ENCODE measurements around the gene EEF1AKMT2. TPM values are rescaled to one million over a fixed set of nuclear protein-coding genes. Genes with fewer than 3 reads are reported as not detected.
"Not testable (repeated sequence)": the region's sequence is repeated elsewhere in the genome, so short reads cannot be mapped to it uniquely, and the experiment has no call there.

The EEF1AKMT2 gene
- total RNA-seq, 1 experiment from 2014 or later: 18.4 TPM

DNA sequence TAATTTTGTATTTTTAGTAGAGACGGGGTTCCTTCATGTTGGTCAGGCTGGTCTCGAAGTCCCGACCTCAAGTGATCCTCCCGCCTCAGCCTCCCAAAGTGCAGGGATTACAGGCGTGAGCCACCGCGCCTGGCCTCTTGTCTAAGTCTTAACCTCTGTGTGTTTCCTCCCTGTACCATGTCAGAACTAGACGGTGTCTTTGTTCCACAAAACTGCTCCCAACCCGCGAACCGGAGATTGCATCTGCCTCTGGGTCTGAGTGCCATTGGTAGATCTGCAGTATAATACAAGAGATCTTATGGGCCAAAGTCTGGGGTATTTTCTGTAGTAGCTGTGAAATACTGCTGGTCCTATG, 1.3 kb upstream of the EEF1AKMT2 start:
- CTCF ChIA-PET: no interaction called here
- Histone ChIP-seq H3K27ac (no peak overlapping the region), H3F3A (ENCODE audit: insufficient read depth, low read depth) (no peaks in the 10 kb centered on the region), H3K79me2 (ENCODE audit: low read depth) (peaks cover 17% of the 10 kb centered on the region), H3K4me1 (replicated peaks; ENCODE audit: insufficient read depth) (peaks cover 6% of the 10 kb centered on the region; the same call in 1 of the 2 replicates), H3K4me3 (peak overlapping the region; percentile 89; the same call in 1 of the 2 replicates), H3K9me2 (ENCODE audit: insufficient read depth) (no peaks in the 10 kb centered on the region), H3K9me3 (ENCODE audit: insufficient read depth, low read depth) (no peaks in the 10 kb centered on the region), H3K27me3 (ENCODE audit: insufficient read depth, low read depth) (no peaks in the 10 kb centered on the region), H3K4me2 (peak overlapping the region; percentile 79; the same call in 1 of the 2 replicates), H2AFZ (no peak overlapping the region), H3K36me3 (ENCODE audit: low read depth) (no peaks in the 10 kb centered on the region), H4K20me1 (ENCODE audit: insufficient read depth) (no peaks in the 10 kb centered on the region)
- no TSS peak for BruUV-seq (replicated peaks)
- DNase-seq: no peak
- intact Hi-C loops (cut with micrococcal nuclease; ENCODE audit: unreplicated experiment): loop anchor here (5.0 kb wide), 1 partner anchor 51 kb away; the partner anchor contains the start of gene FAM53B
- TF ChIP-seq EZH2 (IDR thresholded peaks at IDR 0.05; ENCODE audit: low read depth): no peak
- TF ChIP-seq, protein P1, sequence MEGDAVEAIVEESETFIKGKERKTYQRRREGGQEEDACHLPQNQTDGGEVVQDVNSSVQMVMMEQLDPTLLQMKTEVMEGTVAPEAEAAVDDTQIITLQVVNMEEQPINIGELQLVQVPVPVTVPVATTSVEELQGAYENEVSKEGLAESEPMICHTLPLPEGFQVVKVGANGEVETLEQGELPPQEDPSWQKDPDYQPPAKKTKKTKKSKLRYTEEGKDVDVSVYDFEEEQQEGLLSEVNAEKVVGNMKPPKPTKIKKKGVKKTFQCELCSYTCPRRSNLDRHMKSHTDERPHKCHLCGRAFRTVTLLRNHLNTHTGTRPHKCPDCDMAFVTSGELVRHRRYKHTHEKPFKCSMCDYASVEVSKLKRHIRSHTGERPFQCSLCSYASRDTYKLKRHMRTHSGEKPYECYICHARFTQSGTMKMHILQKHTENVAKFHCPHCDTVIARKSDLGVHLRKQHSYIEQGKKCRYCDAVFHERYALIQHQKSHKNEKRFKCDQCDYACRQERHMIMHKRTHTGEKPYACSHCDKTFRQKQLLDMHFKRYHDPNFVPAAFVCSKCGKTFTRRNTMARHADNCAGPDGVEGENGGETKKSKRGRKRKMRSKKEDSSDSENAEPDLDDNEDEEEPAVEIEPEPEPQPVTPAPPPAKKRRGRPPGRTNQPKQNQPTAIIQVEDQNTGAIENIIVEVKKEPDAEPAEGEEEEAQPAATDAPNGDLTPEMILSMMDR (conservative IDR thresholded peaks at IDR 0.05): no peak
- POLR2A ChIA-PET (ENCODE audit: unreplicated experiment): interaction anchor here (0.5 kb wide), 1 partner anchor 180 kb away, joined by 7 read pairs; no protein-coding TSS in a partner anchor

DNA sequence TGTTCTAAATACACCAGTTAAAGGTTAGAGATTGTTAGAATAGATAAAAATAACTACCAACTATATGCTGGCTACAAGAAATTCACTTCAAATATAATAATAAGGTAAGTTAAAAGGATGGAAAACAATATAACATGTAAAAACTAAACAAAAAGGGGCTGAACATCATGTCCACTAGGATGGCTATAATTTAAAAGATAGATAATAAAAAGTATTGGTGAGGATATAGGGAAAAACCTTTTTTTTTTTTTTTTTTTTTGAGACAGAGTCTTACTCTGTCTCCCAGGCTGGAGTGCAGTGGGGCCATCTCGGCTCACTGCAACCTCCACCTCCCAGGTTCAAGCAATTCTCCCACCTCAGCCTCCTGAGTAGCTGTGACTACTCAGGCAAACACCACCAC, 8.8 kb downstream of the EEF1AKMT2 start:
- H3K4me3 ChIP-seq; DNase-seq; POLR2A ChIA-PET (ENCODE audit: unreplicated experiment); H3K27me3 ChIP-seq (ENCODE audit: insufficient read depth, low read depth); H3K4me2 ChIP-seq; BruUV-seq (replicated peaks); H4K20me1 ChIP-seq (ENCODE audit: insufficient read depth); H3K79me2 ChIP-seq (ENCODE audit: low read depth); CTCF ChIA-PET; H3K27ac ChIP-seq; H3F3A ChIP-seq (ENCODE audit: insufficient read depth, low read depth); H3K9me3 ChIP-seq (ENCODE audit: insufficient read depth, low read depth); H2AFZ ChIP-seq; H3K4me1 ChIP-seq (replicated peaks; ENCODE audit: insufficient read depth); H3K36me3 ChIP-seq (ENCODE audit: low read depth); H3K9me2 ChIP-seq (ENCODE audit: insufficient read depth); intact Hi-C loops (cut with micrococcal nuclease; ENCODE audit: unreplicated experiment): not testable (repeated sequence)

DNA sequence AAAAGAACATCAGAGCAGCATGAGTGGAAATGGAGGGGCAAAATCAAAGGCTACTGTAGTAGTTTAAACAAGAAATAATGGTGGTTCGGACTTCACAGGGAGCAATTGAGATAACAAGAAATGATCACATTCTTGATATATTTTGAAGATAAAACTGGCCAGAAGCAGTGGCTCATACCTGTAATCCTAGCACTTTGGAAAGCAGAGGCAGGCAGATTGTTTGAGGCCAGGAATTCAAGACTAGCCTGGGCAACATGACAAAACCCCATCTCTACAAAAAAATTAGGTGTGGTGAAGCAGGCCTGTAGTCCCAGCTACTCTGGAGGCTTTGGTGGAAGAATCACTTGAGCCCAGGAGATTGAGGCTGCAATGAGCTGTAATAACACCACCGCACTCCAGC, 22.9 kb downstream of the EEF1AKMT2 start:
- intact Hi-C loops (cut with micrococcal nuclease; ENCODE audit: unreplicated experiment): no loop called here
- H3K27me3 ChIP-seq (ENCODE audit: insufficient read depth, low read depth): no peaks in the 10 kb centered on the region
- no peak overlapping the region for H2AFZ ChIP-seq
- no peaks in the 10 kb centered on the region for H3K36me3 ChIP-seq (ENCODE audit: low read depth)
- BruUV-seq (replicated peaks): no TSS peak
- no peaks in the 10 kb centered on the region for H3K4me1 ChIP-seq (replicated peaks; ENCODE audit: insufficient read depth)
- H3K9me3 ChIP-seq (ENCODE audit: insufficient read depth, low read depth): no peaks in the 10 kb centered on the region
- H3K4me3 ChIP-seq: no peak overlapping the region
- no peaks in the 10 kb centered on the region for H3K79me2 ChIP-seq (ENCODE audit: low read depth)
- no peaks in the 10 kb centered on the region for H3F3A ChIP-seq (ENCODE audit: insufficient read depth, low read depth)
- no peak for DNase-seq
- no peak overlapping the region for H3K27ac ChIP-seq
- ChIA-PET POLR2A (ENCODE audit: unreplicated experiment) (no interaction called here), CTCF (no interaction called here)
- H3K4me2 ChIP-seq: no peak overlapping the region
- no peak for TF ChIP-seq EZH2 (IDR thresholded peaks at IDR 0.05; ENCODE audit: low read depth)
- TF ChIP-seq, protein P1 (conservative IDR thresholded peaks at IDR 0.05): no peak
- no peaks in the 10 kb centered on the region for H4K20me1 ChIP-seq (ENCODE audit: insufficient read depth)
- H3K9me2 ChIP-seq (ENCODE audit: insufficient read depth): no peaks in the 10 kb centered on the region

DNA sequence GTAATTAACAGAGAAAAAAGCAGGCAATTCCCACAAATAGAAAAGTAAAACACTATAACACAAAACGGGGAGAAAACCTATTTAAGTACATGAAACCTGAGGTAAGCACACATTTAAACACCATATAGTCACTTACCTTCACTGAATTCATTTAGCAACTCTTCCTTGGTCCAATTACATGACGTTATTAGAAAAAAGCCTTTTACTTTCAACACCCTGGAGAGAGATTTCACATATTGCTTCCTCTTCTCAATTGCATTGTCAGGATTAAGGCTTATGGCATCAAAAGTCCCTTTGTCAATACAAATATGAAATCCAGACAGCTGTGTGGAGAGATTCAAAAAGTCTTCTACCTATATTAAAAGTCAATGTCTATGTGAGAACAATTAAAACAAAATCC, 26.4 kb downstream of the EEF1AKMT2 start:
- TF ChIP-seq, protein P1 (conservative IDR thresholded peaks at IDR 0.05): no peak
- no peak for TF ChIP-seq EZH2 (IDR thresholded peaks at IDR 0.05; ENCODE audit: low read depth)
- Histone ChIP-seq H3K4me3 (no peak overlapping the region), H3K9me2 (ENCODE audit: insufficient read depth) (no peaks in the 10 kb centered on the region), H3K4me1 (replicated peaks; ENCODE audit: insufficient read depth) (no peaks in the 10 kb centered on the region), H3K27ac (no peak overlapping the region), H3K27me3 (ENCODE audit: insufficient read depth, low read depth) (no peaks in the 10 kb centered on the region), H2AFZ (no peak overlapping the region), H4K20me1 (ENCODE audit: insufficient read depth) (no peaks in the 10 kb centered on the region), H3K4me2 (no peak overlapping the region), H3K9me3 (ENCODE audit: insufficient read depth, low read depth) (no peaks in the 10 kb centered on the region), H3K79me2 (ENCODE audit: low read depth) (no peaks in the 10 kb centered on the region), H3K36me3 (ENCODE audit: low read depth) (no peaks in the 10 kb centered on the region), H3F3A (ENCODE audit: insufficient read depth, low read depth) (no peaks in the 10 kb centered on the region)
- no peak for DNase-seq
- ChIA-PET CTCF (no interaction called here), POLR2A (ENCODE audit: unreplicated experiment) (no interaction called here)
- no TSS peak for BruUV-seq (replicated peaks)
- intact Hi-C loops (cut with micrococcal nuclease; ENCODE audit: unreplicated experiment): no loop called here

Measured in PC-9 (cell line).